GM12878 (cell line): Measurements from ENCODE around the gene COPE. TPM values are rescaled to one million over a fixed set of nuclear protein-coding genes. Genes with fewer than 3 reads are reported as not detected.

Experiments used
- ATAC-seq: fragments of 200-7000 bp; cut with Tn5 transposase; 3 replicates; pipeline ENCODE4 v1.9.1; 2020; ENCODE audit warnings: mild to moderate bottlenecking, moderate library complexity
- BruUV-seq: library from RNA; stranded (reverse); fragments of 400-500 nt; replicated peaks from 2 replicates; lab custom pipeline; 2021; lab: Mats Ljungman, UMichigan
- CTCF ChIA-PET: fragments of 300-600 bp; sonication (Branson Sonifier 250); formaldehyde crosslinking; extraction: SDS; loops from one replicate; lab custom pipeline; 2021; ENCODE audit warnings: inconsistent platforms; lab: Yijun Ruan, JAX
- POLR2A ChIA-PET: fragments of 350-600 bp; formaldehyde crosslinking; extraction: SDS; loops from one replicate; lab custom pipeline; 2021; ENCODE audit warnings: inconsistent platforms; lab: Charles Lee
- RAD21 ChIA-PET: fragments of 300-600 bp; sonication (Branson Sonifier 250); formaldehyde crosslinking; loops from one replicate; lab custom pipeline; 2023; ENCODE audit warnings: antibody characterized with exemption; ENCODE audit not compliant: unreplicated experiment; lab: Charles Lee
- SMC1A ChIA-PET: fragments of 300-600 bp; sonication (Branson Sonifier 250); formaldehyde crosslinking; loops from one replicate; lab custom pipeline; 2023; ENCODE audit not compliant: unreplicated experiment, uncharacterized antibody; lab: Charles Lee
- DNase-seq: peaks from one replicate; pipeline ENCODE4 v3.0.0-alpha.2; 2011; ENCODE audit warnings: low read depth, low spot score
- FAIRE-seq: peaks from 3 replicates; lab custom pipeline; 2011; peaks lifted over from hg19 to GRCh38; lab: Jason Lieb, UNC
- H2AFZ ChIP-seq: 2 replicates; pipeline ENCODE4 v1.6.0; 2011; ENCODE audit warnings: low read depth, low read length, control low read depth; ENCODE audit not compliant: control insufficient read depth
- H3K27ac ChIP-seq: 2 replicates; pipeline ENCODE4 v1.5.1; 2011; ENCODE audit warnings: control low read depth; ENCODE audit not compliant: control insufficient read depth, insufficient read depth
- H3K27me3 ChIP-seq, 2 experiments: replicated peaks in 1 of 2; 2 replicates each; pipeline versions ENCODE4 v1.6.0 to v1.6.1; 2011; ENCODE audit warnings: low read length in 1 of 2; ENCODE audit not compliant: control insufficient read depth in 2 of 2, insufficient read depth in 2 of 2
- H3K36me3 ChIP-seq, 2 experiments: 2 replicates each; pipeline ENCODE4 v1.5.1; 2011; ENCODE audit warnings: low read length in 1 of 2; ENCODE audit not compliant: control insufficient read depth in 2 of 2, insufficient read depth in 2 of 2
- H3K4me1 ChIP-seq: 2 replicates; pipeline ENCODE4 v1.6.1; 2011; ENCODE audit warnings: mild to moderate bottlenecking, low read length, moderate library complexity, mixed read lengths; ENCODE audit not compliant: control insufficient read depth, insufficient read depth
- H3K4me2 ChIP-seq: 2 replicates; pipeline ENCODE4 v1.6.0; 2011; ENCODE audit warnings: control low read depth; ENCODE audit not compliant: control insufficient read depth, insufficient read depth
- H3K4me3 ChIP-seq: fragments of 200-600 bp; sonication (generic); 2 replicates; pipeline ENCODE4 v1.5.1; 2016
- H3K79me2 ChIP-seq: 2 replicates; pipeline ENCODE4 v1.6.0; 2011; ENCODE audit warnings: low read length; ENCODE audit not compliant: control insufficient read depth, insufficient read depth
- H3K9ac ChIP-seq: 2 replicates; pipeline ENCODE4 v1.8.0; 2011; ENCODE audit warnings: low read length, control low read depth, mixed read lengths; ENCODE audit not compliant: control insufficient read depth, insufficient read depth
- H3K9me3 ChIP-seq: replicated peaks from 3 replicates; pipeline ENCODE4 v1.5.1; 2011; ENCODE audit warnings: mild to moderate bottlenecking, low read length; ENCODE audit not compliant: control insufficient read depth, insufficient read depth
- H4K20me1 ChIP-seq: 2 replicates; pipeline ENCODE4 v1.6.0; 2011; ENCODE audit not compliant: control insufficient read depth, insufficient read depth
- CBX3 ChIP-seq: fragments of 200-600 bp; sonication (generic); IDR thresholded peaks from 2 replicates; pipeline ENCODE4 v1.6.1; 2016; ENCODE audit warnings: low read depth, borderline replicate concordance
- CHD2 ChIP-seq: IDR thresholded peaks from 2 replicates; pipeline ENCODE4 v1.6.1; 2011; ENCODE audit warnings: low read depth, low read length, improper control_type of control experiment, borderline replicate concordance
- CHD4 ChIP-seq: fragments of 200-600 bp; sonication (generic); IDR thresholded peaks from 2 replicates; pipeline ENCODE4 v1.6.1; 2016; ENCODE audit warnings: mild to moderate bottlenecking
- NFXL1 ChIP-seq: fragments of 450-650 bp; IDR thresholded peaks from 2 replicates; pipeline ENCODE4 v1.6.1; 2017; ENCODE audit warnings: antibody characterized with exemption, mild to moderate bottlenecking, borderline replicate concordance
- NFYB ChIP-seq: IDR thresholded peaks from 2 replicates; pipeline ENCODE4 v1.6.1; 2011; ENCODE audit warnings: low read depth, mild to moderate bottlenecking, low read length, improper control_type of control experiment, moderate library complexity; ENCODE audit not compliant: insufficient read depth
- POLR2A ChIP-seq: IDR thresholded peaks from 2 replicates; pipeline ENCODE4 v1.6.1; 2011; ENCODE audit warnings: low read depth, mild to moderate bottlenecking, low read length
- RELA ChIP-seq: fragments of 450-650 bp; IDR thresholded peaks from 2 replicates; pipeline ENCODE4 v1.8.0; 2014; ENCODE audit warnings: borderline replicate concordance; ENCODE audit not compliant: partially characterized antibody
- SMAD5 ChIP-seq: IDR thresholded peaks from 2 replicates; pipeline ENCODE4 v1.6.1; 2016; ENCODE audit warnings: antibody characterized with exemption, low read depth
- SMC3 ChIP-seq: IDR thresholded peaks from 2 replicates; pipeline ENCODE4 v1.6.1; 2011; ENCODE audit warnings: low read length, improper control_type of control experiment, borderline replicate concordance
- SRF ChIP-seq, 2 experiments: IDR thresholded peaks; 2 replicates each; pipeline ENCODE4 v1.6.1; 2011; ENCODE audit warnings: low read depth in 2 of 2, low read length in 2 of 2, mild to moderate bottlenecking in 1 of 2, moderate library complexity in 1 of 2
- TCF12 ChIP-seq: IDR thresholded peaks from 2 replicates; pipeline ENCODE4 v1.6.1; 2011; ENCODE audit warnings: low read depth, mild to moderate bottlenecking, low read length
- WRNIP1 ChIP-seq: IDR thresholded peaks from 2 replicates; pipeline ENCODE4 v1.6.1; 2011; ENCODE audit warnings: low read depth, low read length, improper control_type of control experiment, borderline replicate concordance
- ZZZ3 ChIP-seq: IDR thresholded peaks from 2 replicates; pipeline ENCODE4 v1.6.1; 2011; ENCODE audit warnings: low read depth; ENCODE audit not compliant: control insufficient read depth, insufficient read length
- WGBS: methylation state at CpG from one replicate; pipeline ENCODE4 v1.1.6; 2016; ENCODE audit warnings: low lambda C conversion rate; ENCODE audit not compliant: insufficient replicate concordance, insufficient coverage; ENCODE audit errors: missing lambda C conversion rate; 5-methylcytosine and 5-hydroxymethylcytosine counted together
- in situ Hi-C: fragments of 300-500 bp; cut with MboI; formaldehyde crosslinking; loops from 9 replicates; pipeline ENCODE4 v1.14.3; 2018; ENCODE audit warnings: mixed read lengths
- intact Hi-C: fragments of 100-400 bp; cut with micrococcal nuclease; formaldehyde crosslinking; loops from one replicate; pipeline ENCODE4 v1.14.2; 2022; ENCODE audit not compliant: unreplicated experiment
- polyA plus RNA-seq, 11 experiments: library from polyadenylated mRNA; depleted of rRNA in 4 of 11; unstranded in 6 of 11; stranded (reverse) in 5 of 11; fragments of >200 nt; fragmentation: Nextera tagmentation in 4 of 11; fragmentation: Illumina TruSeq in 1 of 11; extraction: Ambion mirVana in 4 of 11; extraction: Trizol in 1 of 11; gene quantifications; 1 replicate in 1 of 11; 2 replicates in 10 of 11; pipeline versions ENCODE4 v1.2.1 to v1.2.3, GENCODE V29; 2011 to 2016; ENCODE audit warnings: inconsistent platforms in 2 of 11, missing spikeins in 2 of 11, low read depth in 1 of 11
- total RNA-seq, 4 experiments: library from RNA; depleted of rRNA in 3 of 4; stranded (reverse); fragments of >200 nt in 3 of 4; fragmentation: Illumina TruSeq in 1 of 4; extraction: Trizol in 1 of 4; gene quantifications; 2 replicates each; pipeline versions ENCODE4 v1.2.1 to v1.2.3, GENCODE V29; 2013 to 2021
- TF ChIP-seq, protein P1 (sequence below): fragments of 150-350 bp; IDR thresholded peaks from 2 replicates; pipeline ENCODE4 v1.6.1; 2016; ENCODE audit warnings: low read depth, low read length
- TF ChIP-seq, protein P2 (sequence below): IDR thresholded peaks from 2 replicates; pipeline ENCODE4 v1.6.1; 2011; ENCODE audit warnings: low read depth, low read length, improper control_type of control experiment, borderline replicate concordance
- TF ChIP-seq, protein P3 (sequence below): fragments of 450-650 bp; IDR thresholded peaks from 2 replicates; pipeline ENCODE4 v1.6.1; 2017; ENCODE audit warnings: borderline replicate concordance

COPE gene
- total and polyA plus RNA-seq, 10 of the 15 experiments (the other 5 are each of a cell fraction or from before 2014, with no cell fraction given) = 3.5 to 464 (median 222) TPM

DNA sequence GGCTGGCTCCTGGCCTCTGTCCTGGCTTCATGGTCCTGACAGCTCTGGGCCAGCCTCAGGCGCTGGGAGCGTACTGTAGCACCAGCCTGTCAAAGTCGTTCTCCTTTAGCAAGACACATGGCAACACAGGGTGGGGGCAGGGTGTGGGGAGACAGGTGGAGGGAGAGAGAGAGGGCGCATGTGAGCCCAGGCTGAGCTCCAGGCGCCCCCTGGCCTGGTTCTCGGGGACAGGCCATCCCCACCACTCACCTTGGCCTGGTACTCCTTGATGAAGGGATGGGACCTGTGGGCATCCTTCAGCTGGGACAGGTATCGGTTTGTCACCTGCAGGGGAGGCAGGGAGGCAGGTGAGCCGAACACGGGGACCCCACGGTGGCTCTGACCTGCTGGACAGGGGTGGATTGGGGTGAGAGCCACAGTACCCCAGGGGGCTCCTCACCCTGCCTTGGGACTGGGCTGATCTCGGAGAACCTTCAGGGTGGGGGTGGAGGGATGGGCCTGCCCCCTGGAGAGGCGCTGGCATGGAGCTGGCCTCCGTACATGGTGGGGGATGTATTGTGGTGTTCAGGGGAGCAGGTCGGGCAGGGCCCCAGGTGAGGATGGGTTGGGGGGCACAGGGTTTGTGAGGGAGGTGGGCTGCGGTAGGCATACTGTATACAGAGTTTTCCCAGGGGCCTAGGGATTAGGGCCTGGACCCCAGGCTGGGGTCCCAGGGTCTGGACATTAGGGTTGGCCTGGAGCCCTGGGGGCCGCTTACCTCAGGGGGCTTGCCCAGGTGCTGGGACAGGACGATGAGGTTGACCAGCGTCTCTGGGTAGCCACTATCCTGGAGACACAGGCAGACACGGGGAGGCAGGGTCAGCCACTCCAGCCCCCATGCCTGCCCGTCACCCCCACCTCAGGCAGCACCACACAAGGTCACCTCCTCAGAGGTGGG, 19.3 kb downstream of the COPE start:
- Histone ChIP-seq H3K79me2 (no peaks in the 10 kb centered on the region), H3K4me2 (no peak overlapping the region), H2AFZ (no peak overlapping the region), H3K9ac (no peak overlapping the region), H3K36me3 (peaks cover 2 to 6% of the 10 kb centered on the region in 2 experiments; a peak in 2 of 4 replicates), H3K9me3 (no peaks in the 10 kb centered on the region), H4K20me1 (no peaks in the 10 kb centered on the region), H3K27me3 (peaks cover 2 to 3% of the 10 kb centered on the region in 2 experiments; a peak in 3 of 4 replicates), H3K4me3 (no peak overlapping the region), H3K4me1 (no peaks in the 10 kb centered on the region), H3K27ac (no peak overlapping the region)
- WGBS = 95% methylated on average over 18 of the region's 20 CpGs
- ChIA-PET RAD21 (no interaction called here), POLR2A (no interaction called here), SMC1A (no interaction called here), CTCF (no interaction called here)
- ATAC-seq (no peak; the same call in 2 of the 3 replicates), DNase-seq (no peak), FAIRE-seq (no peak)
- intact Hi-C loops = no loop called here
- no TSS peak for BruUV-seq
- TF ChIP-seq POLR2A (no peak), CHD2 (no peak), ZZZ3 (no peak), SMAD5 (no peak), WRNIP1 (no peak), CBX3 (no peak), SMC3 (no peak), NFXL1 (no peak), TCF12 (no peak), SRF (IDR thresholded peaks at IDR 0.05; ENCODE audit: low read depth in 2 of 2, low read length in 2 of 2) (no peak), NFYB (no peak), RELA (no peak), CHD4 (no peak)
- TF ChIP-seq, protein P1, sequence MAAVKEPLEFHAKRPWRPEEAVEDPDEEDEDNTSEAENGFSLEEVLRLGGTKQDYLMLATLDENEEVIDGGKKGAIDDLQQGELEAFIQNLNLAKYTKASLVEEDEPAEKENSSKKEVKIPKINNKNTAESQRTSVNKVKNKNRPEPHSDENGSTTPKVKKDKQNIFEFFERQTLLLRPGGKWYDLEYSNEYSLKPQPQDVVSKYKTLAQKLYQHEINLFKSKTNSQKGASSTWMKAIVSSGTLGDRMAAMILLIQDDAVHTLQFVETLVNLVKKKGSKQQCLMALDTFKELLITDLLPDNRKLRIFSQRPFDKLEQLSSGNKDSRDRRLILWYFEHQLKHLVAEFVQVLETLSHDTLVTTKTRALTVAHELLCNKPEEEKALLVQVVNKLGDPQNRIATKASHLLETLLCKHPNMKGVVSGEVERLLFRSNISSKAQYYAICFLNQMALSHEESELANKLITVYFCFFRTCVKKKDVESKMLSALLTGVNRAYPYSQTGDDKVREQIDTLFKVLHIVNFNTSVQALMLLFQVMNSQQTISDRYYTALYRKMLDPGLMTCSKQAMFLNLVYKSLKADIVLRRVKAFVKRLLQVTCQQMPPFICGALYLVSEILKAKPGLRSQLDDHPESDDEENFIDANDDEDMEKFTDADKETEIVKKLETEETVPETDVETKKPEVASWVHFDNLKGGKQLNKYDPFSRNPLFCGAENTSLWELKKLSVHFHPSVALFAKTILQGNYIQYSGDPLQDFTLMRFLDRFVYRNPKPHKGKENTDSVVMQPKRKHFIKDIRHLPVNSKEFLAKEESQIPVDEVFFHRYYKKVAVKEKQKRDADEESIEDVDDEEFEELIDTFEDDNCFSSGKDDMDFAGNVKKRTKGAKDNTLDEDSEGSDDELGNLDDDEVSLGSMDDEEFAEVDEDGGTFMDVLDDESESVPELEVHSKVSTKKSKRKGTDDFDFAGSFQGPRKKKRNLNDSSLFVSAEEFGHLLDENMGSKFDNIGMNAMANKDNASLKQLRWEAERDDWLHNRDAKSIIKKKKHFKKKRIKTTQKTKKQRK = no peak
- TF ChIP-seq, protein P2, sequence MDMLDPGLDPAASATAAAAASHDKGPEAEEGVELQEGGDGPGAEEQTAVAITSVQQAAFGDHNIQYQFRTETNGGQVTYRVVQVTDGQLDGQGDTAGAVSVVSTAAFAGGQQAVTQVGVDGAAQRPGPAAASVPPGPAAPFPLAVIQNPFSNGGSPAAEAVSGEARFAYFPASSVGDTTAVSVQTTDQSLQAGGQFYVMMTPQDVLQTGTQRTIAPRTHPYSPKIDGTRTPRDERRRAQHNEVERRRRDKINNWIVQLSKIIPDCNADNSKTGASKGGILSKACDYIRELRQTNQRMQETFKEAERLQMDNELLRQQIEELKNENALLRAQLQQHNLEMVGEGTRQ = no peak
- TF ChIP-seq, protein P3, sequence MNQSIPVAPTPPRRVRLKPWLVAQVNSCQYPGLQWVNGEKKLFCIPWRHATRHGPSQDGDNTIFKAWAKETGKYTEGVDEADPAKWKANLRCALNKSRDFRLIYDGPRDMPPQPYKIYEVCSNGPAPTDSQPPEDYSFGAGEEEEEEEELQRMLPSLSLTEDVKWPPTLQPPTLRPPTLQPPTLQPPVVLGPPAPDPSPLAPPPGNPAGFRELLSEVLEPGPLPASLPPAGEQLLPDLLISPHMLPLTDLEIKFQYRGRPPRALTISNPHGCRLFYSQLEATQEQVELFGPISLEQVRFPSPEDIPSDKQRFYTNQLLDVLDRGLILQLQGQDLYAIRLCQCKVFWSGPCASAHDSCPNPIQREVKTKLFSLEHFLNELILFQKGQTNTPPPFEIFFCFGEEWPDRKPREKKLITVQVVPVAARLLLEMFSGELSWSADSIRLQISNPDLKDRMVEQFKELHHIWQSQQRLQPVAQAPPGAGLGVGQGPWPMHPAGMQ = no peak
- in situ Hi-C loops = no loop called here
